Ishikawa (cell line): ENCODE data around the gene DBX2.

Source experiments
- CEBPB ChIP-seq: IDR thresholded peaks from 2 replicates; pipeline ENCODE4 v1.6.1; 2012
- CREB1 ChIP-seq: IDR thresholded peaks from 2 replicates; pipeline ENCODE4 v1.6.1; 2012; ENCODE audit warnings: low read depth
- EGR1 ChIP-seq: IDR thresholded peaks from 2 replicates; pipeline ENCODE4 v1.6.1; 2012
- EP300 ChIP-seq: IDR thresholded peaks from 2 replicates; pipeline ENCODE4 v1.6.1; 2012; ENCODE audit warnings: borderline replicate concordance
- FOXM1 ChIP-seq: IDR thresholded peaks from 2 replicates; pipeline ENCODE4 v1.6.1; 2012; ENCODE audit warnings: low read depth, borderline replicate concordance
- NFIC ChIP-seq: IDR thresholded peaks from 2 replicates; pipeline ENCODE4 v1.6.1; 2012
- RAD21 ChIP-seq: IDR thresholded peaks from 2 replicates; pipeline ENCODE4 v1.6.1; 2012; ENCODE audit warnings: low read depth
- TAF1 ChIP-seq: IDR thresholded peaks from 2 replicates; pipeline ENCODE4 v1.6.1; 2012; ENCODE audit warnings: low read depth, mild to moderate bottlenecking
- TCF12 ChIP-seq: IDR thresholded peaks from 2 replicates; pipeline ENCODE4 v1.6.1; 2012; ENCODE audit warnings: low read depth
- TEAD4 ChIP-seq: IDR thresholded peaks from 2 replicates; pipeline ENCODE4 v1.6.1; 2012
- YY1 ChIP-seq: IDR thresholded peaks from 2 replicates; pipeline ENCODE4 v1.6.1; 2012; ENCODE audit warnings: low read depth
- ZBTB7A ChIP-seq: IDR thresholded peaks from 2 replicates; pipeline ENCODE4 v1.6.1; 2012; ENCODE audit warnings: low read depth
- TF ChIP-seq, protein P1 (sequence below): IDR thresholded peaks from 2 replicates; pipeline ENCODE4 v1.6.1; 2012; ENCODE audit warnings: low read depth, mild to moderate bottlenecking
- TF ChIP-seq, protein P2 (sequence below): IDR thresholded peaks from 2 replicates; pipeline ENCODE4 v1.6.1; 2012
- TF ChIP-seq, protein P3 (sequence below): IDR thresholded peaks from 2 replicates; pipeline ENCODE4 v1.6.1; 2012

Gene DBX2

DNA sequence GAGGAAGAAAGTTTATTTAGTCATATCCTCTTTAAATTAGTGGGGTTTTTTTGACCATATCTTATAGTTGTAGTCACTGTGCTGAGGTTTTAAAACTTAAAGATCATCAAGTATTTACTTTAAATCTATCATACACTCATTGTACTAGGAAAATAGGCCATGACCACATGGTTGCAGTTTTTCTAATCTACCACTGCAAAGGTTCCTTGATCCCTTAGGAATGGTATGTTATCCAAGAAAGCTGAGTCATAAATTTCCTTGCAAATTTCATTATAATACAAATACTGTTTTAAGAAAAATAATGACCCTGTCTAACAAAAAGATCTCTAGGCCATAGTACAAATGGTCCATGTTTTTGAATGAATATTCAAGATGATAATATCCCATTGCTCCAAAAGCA lies 74.7 kb downstream of the DBX2 start:
- TF ChIP-seq FOXM1 (no peak), RAD21 (no peak), EP300 (no peak), EGR1 (no peak)
- TF ChIP-seq, protein P1, sequence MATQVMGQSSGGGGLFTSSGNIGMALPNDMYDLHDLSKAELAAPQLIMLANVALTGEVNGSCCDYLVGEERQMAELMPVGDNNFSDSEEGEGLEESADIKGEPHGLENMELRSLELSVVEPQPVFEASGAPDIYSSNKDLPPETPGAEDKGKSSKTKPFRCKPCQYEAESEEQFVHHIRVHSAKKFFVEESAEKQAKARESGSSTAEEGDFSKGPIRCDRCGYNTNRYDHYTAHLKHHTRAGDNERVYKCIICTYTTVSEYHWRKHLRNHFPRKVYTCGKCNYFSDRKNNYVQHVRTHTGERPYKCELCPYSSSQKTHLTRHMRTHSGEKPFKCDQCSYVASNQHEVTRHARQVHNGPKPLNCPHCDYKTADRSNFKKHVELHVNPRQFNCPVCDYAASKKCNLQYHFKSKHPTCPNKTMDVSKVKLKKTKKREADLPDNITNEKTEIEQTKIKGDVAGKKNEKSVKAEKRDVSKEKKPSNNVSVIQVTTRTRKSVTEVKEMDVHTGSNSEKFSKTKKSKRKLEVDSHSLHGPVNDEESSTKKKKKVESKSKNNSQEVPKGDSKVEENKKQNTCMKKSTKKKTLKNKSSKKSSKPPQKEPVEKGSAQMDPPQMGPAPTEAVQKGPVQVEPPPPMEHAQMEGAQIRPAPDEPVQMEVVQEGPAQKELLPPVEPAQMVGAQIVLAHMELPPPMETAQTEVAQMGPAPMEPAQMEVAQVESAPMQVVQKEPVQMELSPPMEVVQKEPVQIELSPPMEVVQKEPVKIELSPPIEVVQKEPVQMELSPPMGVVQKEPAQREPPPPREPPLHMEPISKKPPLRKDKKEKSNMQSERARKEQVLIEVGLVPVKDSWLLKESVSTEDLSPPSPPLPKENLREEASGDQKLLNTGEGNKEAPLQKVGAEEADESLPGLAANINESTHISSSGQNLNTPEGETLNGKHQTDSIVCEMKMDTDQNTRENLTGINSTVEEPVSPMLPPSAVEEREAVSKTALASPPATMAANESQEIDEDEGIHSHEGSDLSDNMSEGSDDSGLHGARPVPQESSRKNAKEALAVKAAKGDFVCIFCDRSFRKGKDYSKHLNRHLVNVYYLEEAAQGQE: no peak

DNA sequence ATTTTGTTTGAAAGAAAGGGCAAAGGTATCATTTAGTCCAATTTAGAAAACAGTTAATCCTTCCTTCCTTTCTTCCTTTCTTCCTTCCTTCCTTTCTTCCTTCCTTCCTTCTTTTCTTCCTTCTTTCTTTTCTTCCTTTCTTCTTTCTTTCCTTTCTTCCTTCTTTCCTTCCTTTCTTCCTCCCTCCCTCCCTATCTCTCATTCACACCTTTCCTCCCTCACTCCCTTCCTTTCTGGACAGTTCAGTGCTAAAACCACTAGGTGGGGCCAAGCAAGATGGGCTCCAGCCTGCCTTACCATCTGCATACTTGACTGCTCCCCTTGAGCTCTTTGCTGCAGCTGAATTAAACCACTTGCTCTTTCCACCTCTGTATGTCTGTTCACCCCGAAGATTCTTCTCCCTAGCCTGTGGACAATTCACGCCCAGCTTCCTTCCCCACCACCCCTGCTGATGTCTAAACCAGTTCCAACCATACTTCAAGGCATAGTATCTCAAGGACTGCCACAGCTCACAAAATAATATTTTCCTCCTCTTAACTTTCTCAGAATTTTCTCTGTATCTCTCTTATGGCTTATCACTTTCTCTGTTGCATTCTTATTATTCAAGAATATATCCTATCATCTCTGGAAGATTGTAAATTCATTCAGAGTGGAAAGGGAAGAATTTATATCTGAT lies 78.0 kb downstream of the DBX2 start:
- TF ChIP-seq RAD21 (peak; percentile 56), TAF1 (no peak)

DNA sequence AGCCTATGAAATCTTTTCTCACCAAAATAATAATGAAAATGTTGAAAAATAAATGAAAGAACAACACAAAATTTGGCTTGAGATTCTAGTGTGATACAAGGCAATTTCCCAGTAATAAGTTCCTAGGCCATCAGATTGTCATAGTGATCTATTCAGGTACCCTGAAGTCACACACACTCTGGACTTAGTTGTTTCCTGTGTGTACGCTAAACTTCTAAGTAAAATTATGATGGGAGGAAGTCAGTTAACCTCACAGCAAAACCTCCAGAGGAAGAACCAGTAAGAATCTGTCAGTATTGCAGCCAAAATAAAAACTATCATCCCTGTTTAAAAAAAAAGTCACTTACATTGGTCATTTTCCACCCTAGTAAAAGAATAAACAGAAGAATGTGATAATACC lies 81.9 kb downstream of the DBX2 start:
- TF ChIP-seq, protein P2, sequence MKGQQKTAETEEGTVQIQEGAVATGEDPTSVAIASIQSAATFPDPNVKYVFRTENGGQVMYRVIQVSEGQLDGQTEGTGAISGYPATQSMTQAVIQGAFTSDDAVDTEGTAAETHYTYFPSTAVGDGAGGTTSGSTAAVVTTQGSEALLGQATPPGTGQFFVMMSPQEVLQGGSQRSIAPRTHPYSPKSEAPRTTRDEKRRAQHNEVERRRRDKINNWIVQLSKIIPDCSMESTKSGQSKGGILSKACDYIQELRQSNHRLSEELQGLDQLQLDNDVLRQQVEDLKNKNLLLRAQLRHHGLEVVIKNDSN: no peak
- TF ChIP-seq TAF1: no peak
- no peak for TF ChIP-seq TCF12
- TF ChIP-seq EGR1: no peak
- TF ChIP-seq ZBTB7A: no peak
- TF ChIP-seq, protein P3, sequence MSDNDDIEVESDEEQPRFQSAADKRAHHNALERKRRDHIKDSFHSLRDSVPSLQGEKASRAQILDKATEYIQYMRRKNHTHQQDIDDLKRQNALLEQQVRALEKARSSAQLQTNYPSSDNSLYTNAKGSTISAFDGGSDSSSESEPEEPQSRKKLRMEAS: no peak
- no peak for TF ChIP-seq YY1
- TF ChIP-seq RAD21: no peak
- no peak for TF ChIP-seq CEBPB
- TF ChIP-seq, protein P1: no peak
- TF ChIP-seq EP300: no peak
- no peak for TF ChIP-seq CREB1
- no peak for TF ChIP-seq TEAD4
- no peak for TF ChIP-seq FOXM1
- no peak for TF ChIP-seq NFIC
